ENCODE measurements around the gene SLC45A2. TPM values are rescaled to one million over a fixed set of nuclear protein-coding genes. Genes with fewer than 3 reads are reported as not detected.

The SLC45A2 gene
- total RNA-seq, 4 donors from 2014 or later = not detected

DNA sequence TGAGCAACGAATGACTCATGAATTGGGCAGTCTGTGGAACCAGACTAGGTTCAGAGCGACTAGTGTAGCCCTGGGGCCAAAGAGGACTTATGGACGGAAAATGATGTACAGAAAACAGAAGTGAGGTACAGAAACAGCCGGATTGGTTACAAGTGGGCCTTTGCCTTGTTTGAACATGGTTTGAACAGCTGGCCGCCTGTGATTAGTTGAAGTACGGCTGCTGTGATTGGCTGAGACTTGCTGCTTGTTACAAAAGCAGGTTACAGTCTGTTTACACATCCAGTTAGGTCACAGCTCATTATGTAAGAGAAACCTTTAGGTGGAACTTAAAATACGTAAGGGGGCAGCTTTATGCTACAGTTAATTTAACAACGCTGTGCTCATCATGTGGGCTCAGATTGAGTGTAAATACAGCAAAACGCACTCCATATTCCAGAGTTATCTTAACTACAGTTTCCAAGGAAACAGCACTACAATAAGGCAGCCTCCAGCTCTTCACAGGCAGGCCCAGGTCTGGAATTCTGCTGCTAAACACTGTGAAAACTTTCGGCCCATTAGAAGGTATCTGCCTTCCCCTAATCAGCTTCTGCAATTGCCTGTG is 16.8 kb upstream of the SLC45A2 start:
- H3K4me1 ChIP-seq = peaks cover 0 to 2% (median 0%) of the 10 kb centered on the region in 4 donors
- H3K36me3 ChIP-seq = peaks cover 0 to 32% (median 0%) of the 10 kb centered on the region in 3 donors
- DNase-seq = no peak
- no peak overlapping the region for H3K4me3 ChIP-seq
- TF ChIP-seq, protein P1, sequence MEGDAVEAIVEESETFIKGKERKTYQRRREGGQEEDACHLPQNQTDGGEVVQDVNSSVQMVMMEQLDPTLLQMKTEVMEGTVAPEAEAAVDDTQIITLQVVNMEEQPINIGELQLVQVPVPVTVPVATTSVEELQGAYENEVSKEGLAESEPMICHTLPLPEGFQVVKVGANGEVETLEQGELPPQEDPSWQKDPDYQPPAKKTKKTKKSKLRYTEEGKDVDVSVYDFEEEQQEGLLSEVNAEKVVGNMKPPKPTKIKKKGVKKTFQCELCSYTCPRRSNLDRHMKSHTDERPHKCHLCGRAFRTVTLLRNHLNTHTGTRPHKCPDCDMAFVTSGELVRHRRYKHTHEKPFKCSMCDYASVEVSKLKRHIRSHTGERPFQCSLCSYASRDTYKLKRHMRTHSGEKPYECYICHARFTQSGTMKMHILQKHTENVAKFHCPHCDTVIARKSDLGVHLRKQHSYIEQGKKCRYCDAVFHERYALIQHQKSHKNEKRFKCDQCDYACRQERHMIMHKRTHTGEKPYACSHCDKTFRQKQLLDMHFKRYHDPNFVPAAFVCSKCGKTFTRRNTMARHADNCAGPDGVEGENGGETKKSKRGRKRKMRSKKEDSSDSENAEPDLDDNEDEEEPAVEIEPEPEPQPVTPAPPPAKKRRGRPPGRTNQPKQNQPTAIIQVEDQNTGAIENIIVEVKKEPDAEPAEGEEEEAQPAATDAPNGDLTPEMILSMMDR (IDR thresholded peaks at IDR 0.05) = no peak
- TF ChIP-seq POLR2A (IDR thresholded peaks at IDR 0.05) = no peak
- no peaks in the 10 kb centered on the region for H3K27me3 ChIP-seq
- peak overlapping the region in 1 of 4 donors; percentile 8 for H3K27ac ChIP-seq
- H3K9me3 ChIP-seq = no peaks in the 10 kb centered on the region

DNA sequence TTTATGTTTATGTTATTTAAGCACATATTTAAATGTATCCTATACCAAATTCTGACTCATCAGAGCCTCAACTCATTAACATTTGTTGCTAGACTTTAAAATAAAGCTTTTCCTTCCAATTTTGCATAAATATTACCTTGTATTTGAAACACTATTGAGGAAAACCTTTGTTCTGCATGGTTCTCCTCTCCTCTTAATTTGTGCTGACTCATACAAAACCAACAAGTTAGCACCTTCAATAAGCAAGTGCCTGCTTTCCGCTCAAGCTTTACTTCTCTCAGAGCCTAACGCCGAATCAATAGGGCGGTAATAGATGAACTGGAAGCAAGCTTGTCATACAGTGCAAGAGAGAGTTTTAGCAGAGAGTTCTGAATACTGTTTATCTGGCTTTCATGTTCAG is 15.5 kb upstream of the SLC45A2 start:
- peaks cover 0 to 32% (median 0%) of the 10 kb centered on the region in 3 donors for H3K36me3 ChIP-seq
- no peak overlapping the region for H3K4me3 ChIP-seq
- DNase-seq = no peak
- no peaks in the 10 kb centered on the region for H3K27me3 ChIP-seq
- H3K9me3 ChIP-seq = no peaks in the 10 kb centered on the region
- H3K4me1 ChIP-seq = no peaks in the 10 kb centered on the region
- no peak overlapping the region for H3K27ac ChIP-seq
- TF ChIP-seq POLR2A (IDR thresholded peaks at IDR 0.05) = no peak
- TF ChIP-seq, protein P1 (IDR thresholded peaks at IDR 0.05) = no peak

DNA sequence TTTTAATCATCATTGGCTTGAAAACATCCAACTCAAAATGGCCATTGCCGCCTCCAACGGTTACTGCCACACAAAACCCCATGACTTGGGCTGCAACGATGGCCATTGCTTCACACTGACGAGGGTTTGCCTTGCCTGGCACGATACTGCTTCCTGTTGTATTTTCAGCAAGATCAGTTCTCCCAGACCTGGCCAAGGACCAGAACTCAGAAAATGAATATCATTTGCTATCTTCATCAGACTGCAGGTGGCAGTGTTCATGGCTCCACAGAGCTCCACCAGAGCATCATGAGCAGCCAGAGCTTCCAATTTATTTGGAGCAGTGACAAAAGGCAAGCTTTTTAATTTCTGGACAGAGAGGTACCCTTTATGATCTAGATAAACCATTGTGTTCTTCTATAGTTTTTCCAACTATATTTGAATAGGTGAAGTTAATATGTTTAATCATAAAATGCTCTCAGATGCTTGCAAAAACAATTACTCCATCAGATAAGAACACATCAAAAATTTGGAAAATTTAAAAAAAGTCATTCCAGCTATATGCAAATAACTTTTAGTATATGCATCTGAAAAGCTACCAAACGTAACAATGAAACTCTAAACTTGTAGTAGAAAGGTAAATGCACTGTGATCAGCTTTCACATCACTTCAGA is 13.0 kb upstream of the SLC45A2 start:
- no peak overlapping the region for H3K4me3 ChIP-seq
- peak in 2 of 3 donors; percentile 19 to 60 for DNase-seq
- no peak for TF ChIP-seq POLR2A (IDR thresholded peaks at IDR 0.05)
- TF ChIP-seq, protein P1 (IDR thresholded peaks at IDR 0.05) = peak in 4 of 6 experiments; percentile 54 to 77 (median 72)
- H3K27ac ChIP-seq = no peak overlapping the region
- H3K9me3 ChIP-seq = no peaks in the 10 kb centered on the region
- H3K36me3 ChIP-seq = peaks cover 0 to 26% (median 0%) of the 10 kb centered on the region in 3 donors
- H3K27me3 ChIP-seq = no peaks in the 10 kb centered on the region
- no peaks in the 10 kb centered on the region for H3K4me1 ChIP-seq

DNA sequence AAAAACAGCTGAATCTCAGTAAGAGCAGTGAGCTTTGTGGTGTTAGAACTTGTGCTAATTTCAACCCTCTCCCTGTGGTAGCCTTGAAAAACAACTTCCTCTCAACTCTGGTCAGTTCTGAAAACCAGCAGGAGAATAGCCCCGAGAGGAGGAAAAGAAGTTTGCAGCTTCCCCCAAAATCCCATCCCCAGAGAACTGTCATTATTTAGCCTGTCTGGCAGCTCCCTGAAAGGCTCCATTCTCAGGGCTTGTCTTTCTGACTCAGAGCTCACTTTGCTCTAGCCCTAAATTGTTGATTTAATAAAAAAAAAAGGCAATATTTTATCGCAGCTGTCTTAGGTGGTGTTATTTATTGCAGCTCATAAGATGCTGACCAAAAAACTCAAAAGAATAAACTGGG is 11.4 kb upstream of the SLC45A2 start:
- Histone ChIP-seq H3K27ac (no peak overlapping the region), H3K27me3 (no peaks in the 10 kb centered on the region), H3K36me3 (peaks cover 0 to 22% (median 0%) of the 10 kb centered on the region in 3 donors), H3K9me3 (no peaks in the 10 kb centered on the region), H3K4me3 (no peak overlapping the region), H3K4me1 (no peaks in the 10 kb centered on the region)
- no peak for DNase-seq
- no peak for TF ChIP-seq POLR2A (IDR thresholded peaks at IDR 0.05)
- TF ChIP-seq, protein P1 (IDR thresholded peaks at IDR 0.05) = no peak

DNA sequence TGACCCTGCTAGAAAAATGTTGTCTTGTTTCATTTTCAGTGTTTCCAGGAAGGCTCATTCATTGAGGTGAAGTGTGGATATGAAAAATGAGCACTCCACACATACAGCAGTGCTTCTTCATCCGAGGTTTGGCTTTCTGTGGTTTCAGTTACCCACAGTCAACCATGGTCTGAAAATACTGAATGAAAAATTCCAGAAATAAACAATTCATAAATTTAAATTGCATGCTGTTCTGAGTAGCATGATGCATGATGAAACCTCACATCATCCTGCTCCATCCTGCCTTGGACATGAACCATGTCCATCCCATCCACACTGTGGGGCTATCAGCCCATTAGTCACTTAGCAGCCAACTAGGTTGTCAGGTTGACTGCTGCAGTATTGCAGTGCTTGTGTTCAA is 10.4 kb upstream of the SLC45A2 start:
- DNase-seq = no peak
- Histone ChIP-seq H3K27ac (no peak overlapping the region), H3K36me3 (peaks cover 0 to 18% (median 0%) of the 10 kb centered on the region in 3 donors), H3K27me3 (no peaks in the 10 kb centered on the region), H3K4me1 (no peaks in the 10 kb centered on the region), H3K9me3 (no peaks in the 10 kb centered on the region), H3K4me3 (no peak overlapping the region)
- no peak for TF ChIP-seq POLR2A (IDR thresholded peaks at IDR 0.05)
- TF ChIP-seq, protein P1 (IDR thresholded peaks at IDR 0.05) = no peak

Data from Peyer's patch (tissue), 4 donors.